ENCODE results near the gene NAGA. TPM values are rescaled to one million over a fixed set of nuclear protein-coding genes. Genes with fewer than 3 reads are reported as not detected.

NAGA gene
- total and polyA plus RNA-seq, 2 donors (not counting 1 experiment from before 2014, with no cell fraction given), result 13.2 to 20.2 TPM

DNA sequence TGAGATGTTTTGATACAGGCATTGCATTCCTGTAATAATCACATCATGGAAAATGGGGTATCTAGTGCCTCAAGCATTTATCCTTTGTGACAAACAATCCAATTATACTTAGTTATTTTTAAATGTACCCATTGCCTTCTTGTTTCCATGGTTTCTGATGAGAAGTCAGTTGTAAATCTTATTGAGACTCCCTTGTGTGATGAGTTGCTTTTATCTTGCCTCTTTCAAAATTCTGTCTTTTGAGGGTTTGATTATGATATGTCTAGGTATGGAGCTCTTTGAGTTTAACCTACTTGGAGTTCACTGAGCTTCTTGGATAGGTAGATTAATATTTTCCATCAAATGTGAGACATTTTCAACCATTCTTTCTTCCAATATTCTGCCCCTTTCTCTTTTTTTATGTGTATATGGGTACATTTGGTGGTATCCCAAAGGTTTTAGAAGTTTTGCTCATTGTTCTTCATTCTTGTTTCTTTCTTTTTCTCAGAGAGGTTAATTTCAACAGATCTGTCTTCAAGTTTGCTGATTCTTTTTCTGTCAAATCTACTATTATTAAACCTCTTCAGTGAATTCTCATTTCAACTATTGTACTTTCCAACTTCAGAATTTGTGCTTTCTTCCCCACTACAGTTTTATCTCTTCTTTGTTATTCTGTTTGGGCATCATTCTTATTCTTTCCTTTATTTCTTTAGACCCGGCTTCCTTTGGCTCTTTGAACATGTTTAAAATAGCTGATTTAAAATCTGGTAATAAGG is 13.7 kb downstream of the NAGA start:
- WGBS (ENCODE audit: insufficient coverage), result no CpG with 5 or more reads among the region's 1 CpG

DNA sequence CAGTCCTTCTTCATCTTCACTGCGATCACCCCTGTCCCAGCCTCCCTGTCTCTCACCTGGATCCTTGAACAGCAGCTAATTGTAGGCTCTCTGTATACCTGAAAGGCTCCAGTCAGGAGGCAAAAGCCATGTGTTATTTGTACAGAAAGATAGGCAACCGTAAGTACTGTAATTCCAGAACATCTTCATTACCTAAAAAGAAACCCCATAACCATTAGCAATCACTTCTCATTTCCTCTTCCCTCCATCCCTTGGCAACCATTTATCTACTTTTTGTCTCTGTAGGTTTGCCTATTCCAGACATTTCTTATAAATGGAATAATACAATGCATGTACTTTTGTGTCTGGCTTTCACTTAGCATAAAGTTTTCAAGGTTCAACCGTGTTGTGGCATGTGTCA is 17.8 kb downstream of the NAGA start:
- Histone ChIP-seq H3K27me3 (replicated peaks in 1 of 4; ENCODE audit: control extremely low read depth in 1 of 4, control insufficient read depth in 3 of 4, insufficient read depth in 4 of 4, low read length in 3 of 4) (no peaks in the 10 kb centered on the region), H3K79me2 (ENCODE audit: control insufficient read depth, insufficient read depth, low read length) (no peaks in the 10 kb centered on the region), H3K27ac (ENCODE audit: low read length in 2 of 2) (no peak overlapping the region), H3K36me3 (replicated peaks in 1 of 2; ENCODE audit: control extremely low read depth in 1 of 2, control insufficient read depth in 1 of 2, extremely low read depth in 1 of 2, insufficient read depth in 2 of 2, low read length in 1 of 2) (no peaks in the 10 kb centered on the region), H3K9me3 (ENCODE audit: control extremely low read depth in 1 of 3, control insufficient read depth in 2 of 3, insufficient read depth in 1 of 3, low read length in 2 of 3) (peaks cover 0 to 9% (median 8%) of the 10 kb centered on the region in 3 donors), H3K4me3 (ENCODE audit: control extremely low read depth in 1 of 5, extremely low read depth in 1 of 5, insufficient read depth in 1 of 5, low read depth in 2 of 5, low read length in 4 of 5) (no peak overlapping the region), H3K4me1 (ENCODE audit: control insufficient read depth in 2 of 2, insufficient read depth in 2 of 2, low read length in 2 of 2) (no peaks in the 10 kb centered on the region), H3K9ac (ENCODE audit: low read length) (no peak overlapping the region), H3K4me2 (replicated peaks; ENCODE audit: low read depth, low read length, poor library complexity, severe bottlenecking) (no peak overlapping the region), H2AFZ (ENCODE audit: insufficient read depth, low read depth, low read length, poor library complexity, severe bottlenecking) (no peak overlapping the region), H4K20me1 (ENCODE audit: control insufficient read depth, insufficient read depth, low read length, poor library complexity, severe bottlenecking) (no peaks in the 10 kb centered on the region)
- intact Hi-C loops (cut with micrococcal nuclease), result no loop called here
- no peak overlapping the region for H3K4me3 Mint-ChIP-seq
- H3K4me1 Mint-ChIP-seq, result no peaks in the 10 kb centered on the region
- H3K27me3 Mint-ChIP-seq, result no peaks in the 10 kb centered on the region
- TF ChIP-seq, protein P1, sequence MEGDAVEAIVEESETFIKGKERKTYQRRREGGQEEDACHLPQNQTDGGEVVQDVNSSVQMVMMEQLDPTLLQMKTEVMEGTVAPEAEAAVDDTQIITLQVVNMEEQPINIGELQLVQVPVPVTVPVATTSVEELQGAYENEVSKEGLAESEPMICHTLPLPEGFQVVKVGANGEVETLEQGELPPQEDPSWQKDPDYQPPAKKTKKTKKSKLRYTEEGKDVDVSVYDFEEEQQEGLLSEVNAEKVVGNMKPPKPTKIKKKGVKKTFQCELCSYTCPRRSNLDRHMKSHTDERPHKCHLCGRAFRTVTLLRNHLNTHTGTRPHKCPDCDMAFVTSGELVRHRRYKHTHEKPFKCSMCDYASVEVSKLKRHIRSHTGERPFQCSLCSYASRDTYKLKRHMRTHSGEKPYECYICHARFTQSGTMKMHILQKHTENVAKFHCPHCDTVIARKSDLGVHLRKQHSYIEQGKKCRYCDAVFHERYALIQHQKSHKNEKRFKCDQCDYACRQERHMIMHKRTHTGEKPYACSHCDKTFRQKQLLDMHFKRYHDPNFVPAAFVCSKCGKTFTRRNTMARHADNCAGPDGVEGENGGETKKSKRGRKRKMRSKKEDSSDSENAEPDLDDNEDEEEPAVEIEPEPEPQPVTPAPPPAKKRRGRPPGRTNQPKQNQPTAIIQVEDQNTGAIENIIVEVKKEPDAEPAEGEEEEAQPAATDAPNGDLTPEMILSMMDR (IDR thresholded peaks at IDR 0.05), result no peak
- no peak for TF ChIP-seq EZH2 (IDR thresholded peaks at IDR 0.05; ENCODE audit: borderline replicate concordance, insufficient read depth, low read depth, low read length, poor library complexity, severe bottlenecking)
- peaks cover 7% of the 10 kb centered on the region for H3K9me3 Mint-ChIP-seq (ENCODE audit: insufficient read depth)
- no peak for ATAC-seq (ENCODE audit: low read depth)
- POLR2A ChIA-PET, result no interaction called here
- H3K27ac Mint-ChIP-seq, result peak overlapping the region; percentile 47
- CTCF ChIA-PET, result no interaction called here
- WGBS (ENCODE audit: insufficient coverage), result 100% methylated on average over 1 of the region's 3 CpGs
- DNase-seq, result no peak

More for the DNA sequence above, 13.7 kb downstream of the NAGA start:
- no peak overlapping the region for H3K4me2 ChIP-seq (replicated peaks; ENCODE audit: low read depth, low read length, poor library complexity, severe bottlenecking)
- ChIA-PET POLR2A (no interaction called here), CTCF (interaction anchor here (0.6 kb wide), 1 partner anchor 297 kb away, joined by 3 read pairs; no protein-coding TSS in a partner anchor)
- H3K36me3 ChIP-seq (replicated peaks in 1 of 2; ENCODE audit: control extremely low read depth in 1 of 2, control insufficient read depth in 1 of 2, extremely low read depth in 1 of 2, insufficient read depth in 2 of 2, low read length in 1 of 2), result peaks cover 0 to 23% of the 10 kb centered on the region in 2 experiments
- no peak overlapping the region for H3K4me3 Mint-ChIP-seq
- H3K9ac ChIP-seq (ENCODE audit: low read length), result no peak overlapping the region
- no peaks in the 10 kb centered on the region for H3K4me1 Mint-ChIP-seq
- H3K4me3 ChIP-seq (ENCODE audit: control extremely low read depth in 1 of 5, extremely low read depth in 1 of 5, insufficient read depth in 1 of 5, low read depth in 2 of 5, low read length in 4 of 5), result no peak overlapping the region
- H3K4me1 ChIP-seq (ENCODE audit: control insufficient read depth in 2 of 2, insufficient read depth in 2 of 2, low read length in 2 of 2), result no peaks in the 10 kb centered on the region
- no peak for TF ChIP-seq EZH2 (IDR thresholded peaks at IDR 0.05; ENCODE audit: borderline replicate concordance, insufficient read depth, low read depth, low read length, poor library complexity, severe bottlenecking)
- TF ChIP-seq, protein P1 (IDR thresholded peaks at IDR 0.05), result no peak
- ATAC-seq (ENCODE audit: low read depth) (no peak), DNase-seq (no peak)
- no peaks in the 10 kb centered on the region for H3K27me3 ChIP-seq (replicated peaks in 1 of 4; ENCODE audit: control extremely low read depth in 1 of 4, control insufficient read depth in 3 of 4, insufficient read depth in 4 of 4, low read length in 3 of 4)
- H3K9me3 ChIP-seq (ENCODE audit: control extremely low read depth in 1 of 3, control insufficient read depth in 2 of 3, insufficient read depth in 1 of 3, low read length in 2 of 3), result peaks cover 4 to 9% (median 8%) of the 10 kb centered on the region in 3 donors
- no peaks in the 10 kb centered on the region for H3K79me2 ChIP-seq (ENCODE audit: control insufficient read depth, insufficient read depth, low read length)
- no peak overlapping the region for H3K27ac Mint-ChIP-seq
- intact Hi-C loops (cut with micrococcal nuclease), result no loop called here
- no peaks in the 10 kb centered on the region for H3K27me3 Mint-ChIP-seq
- H3K9me3 Mint-ChIP-seq (ENCODE audit: insufficient read depth), result peaks cover 7% of the 10 kb centered on the region
- no peak overlapping the region for H3K27ac ChIP-seq (ENCODE audit: low read length in 2 of 2)
- H4K20me1 ChIP-seq (ENCODE audit: control insufficient read depth, insufficient read depth, low read length, poor library complexity, severe bottlenecking), result no peaks in the 10 kb centered on the region
- no peak overlapping the region for H2AFZ ChIP-seq (ENCODE audit: insufficient read depth, low read depth, low read length, poor library complexity, severe bottlenecking)
